Psoas muscle (tissue), 8 donors: Measurements from ENCODE around the gene PSMD1. TPM values are rescaled to one million over a fixed set of nuclear protein-coding genes. Genes with fewer than 3 reads are reported as not detected.
"Not testable (repeated sequence)": the region's sequence is repeated elsewhere in the genome, so short reads cannot be mapped to it uniquely, and the experiment has no call there.

Experiments
- ATAC-seq, 4 donors: fragments of 200-7000 bp; cut with Tn5 transposase; one replicate each; pipeline ENCODE4 v1.9.1; 2020; ENCODE audit warnings: moderate library complexity in 3 of 4, mild to moderate bottlenecking in 2 of 4
- DNase-seq, 2 donors: peaks; one replicate each; pipeline ENCODE4 v3.0.0-alpha.2; 2020
- H3K27ac ChIP-seq: fragments of 200-600 bp; one replicate; pipeline ENCODE4 v1.8.0; 2022
- H3K27me3 ChIP-seq, 3 donors: fragments of 200-600 bp in 1 of 3; one replicate each; pipeline versions ENCODE4 v1.6.1 to v1.8.0; 2013 to 2022; ENCODE audit warnings: low read length in 2 of 3, mild to moderate bottlenecking in 2 of 3, moderate library complexity in 1 of 3; ENCODE audit not compliant: insufficient read depth in 3 of 3
- H3K36me3 ChIP-seq, 2 donors: fragments of 200-600 bp in 1 of 2; one replicate each; pipeline versions ENCODE4 v1.6.1 to v1.8.0; 2013 to 2022; ENCODE audit warnings: low read depth in 1 of 2, mild to moderate bottlenecking in 1 of 2, moderate library complexity in 1 of 2; ENCODE audit not compliant: insufficient read depth in 1 of 2
- H3K4me1 ChIP-seq: fragments of 200-600 bp; one replicate; pipeline ENCODE4 v1.8.0; 2022
- H3K4me3 ChIP-seq: fragments of 200-600 bp; one replicate; pipeline ENCODE4 v1.8.0; 2022; ENCODE audit warnings: mild to moderate bottlenecking
- H3K9me3 ChIP-seq: fragments of 200-600 bp; one replicate; pipeline ENCODE4 v1.8.0; 2022
- CTCF ChIP-seq: fragments of 200-600 bp; IDR thresholded peaks from one replicate; pipeline ENCODE4 v1.8.0; 2022; ENCODE audit warnings: antibody characterized with exemption
- WGBS, 3 donors: extraction: QIAGEN DNeasy Blood & Tissue Kit; methylation state at CpG; one replicate each; pipeline versions ENCODE4 v1.1.6 to v1.1.7; 2013; 5-methylcytosine and 5-hydroxymethylcytosine counted together
- intact Hi-C, 2 donors: fragments of 100-400 bp; cut with DNase I; formaldehyde crosslinking; loops; one replicate each; pipeline versions ENCODE4 v1.11.0 to v1.14.2; 2022
- polyA plus RNA-seq, 3 donors: library from polyadenylated mRNA; stranded (reverse); fragments of 200-250 nt; gene quantifications; one replicate each; pipeline ENCODE4 v1.2.3, GENCODE V29; 2013
- total RNA-seq, 4 donors: library from RNA; stranded (reverse); fragmentation: NEBNext Ultra II Directional in 2 of 4; extraction: Animal tissue kit (Norgen Biotek cat#: 25700) in 2 of 4; gene quantifications; one replicate each; pipeline versions ENCODE4 v1.2.1 to v1.2.4, GENCODE V29; 2021 to 2023
- donor health status: healthy with polysubstance abuse.
- donor health status: DM: no; HTN: no; CAD: no; lungs with moderate emphysema.
- donor health status: Bipolar disorder and iron deficiency.
- donor health status: healthy.
- donor health status: DM: yes; HTN: yes; CAD: no.
- donor health status: DM: no; HTN: no; CAD: no.
- donor health status: DM: no; HTN: no; CAD: no.
- donor health status: DM: yes; HTN: yes; CAD: no.

PSMD1 gene
- total and polyA plus RNA-seq, 7 donors = 74.4 to 170 (median 152) TPM

GRCh38 chr2:231190531-231191197 is 134.0 kb downstream of the PSMD1 start:
- DNase-seq (peak; percentile 78 to 82), ATAC-seq (peak; percentile 59 to 78 (median 62))
- WGBS, 3 donors = 9 to 18% (median 9%) methylated on average over 34 to 42 of the region's 42 CpGs
- H3K4me1 ChIP-seq = peaks cover 30% of the 10 kb centered on the region
- H3K27me3 ChIP-seq = no peaks in the 10 kb centered on the region
- peak overlapping the region; percentile 85 for H3K27ac ChIP-seq
- intact Hi-C loops = loop anchor here in 1 of 2 donors (10.0 kb wide), 1 partner anchor 86 kb away; no protein-coding TSS in a partner anchor
- H3K9me3 ChIP-seq = no peaks in the 10 kb centered on the region
- H3K36me3 ChIP-seq = no peaks in the 10 kb centered on the region
- no peak for TF ChIP-seq CTCF
- peak overlapping the region; percentile 62 for H3K4me3 ChIP-seq

- intact Hi-C loops = loop anchor here (2.0 to 10.0 kb wide), 2 partner anchors 87 kb away; no protein-coding TSS in a partner anchor
- H3K4me1 ChIP-seq = peaks cover 27% of the 10 kb centered on the region
- H3K36me3 ChIP-seq = no peaks in the 10 kb centered on the region
- 63 to 68% (median 67%) methylated on average over 19 of the region's 19 CpGs for WGBS, 3 donors
- TF ChIP-seq CTCF = peak; percentile 43
- H3K27me3 ChIP-seq = no peaks in the 10 kb centered on the region
- peak overlapping the region; percentile 18 for H3K27ac ChIP-seq
- H3K4me3 ChIP-seq = no peak overlapping the region
- DNase-seq = peak; percentile 82 to 85
- peak in 2 of 4 donors; percentile 32 for ATAC-seq
- no peaks in the 10 kb centered on the region for H3K9me3 ChIP-seq
These were observed 135.5 kb downstream of the PSMD1 start for GRCh38 chr2:231191896-231192872.

GRCh38 chr2:231193216-231193615 is 136.5 kb downstream of the PSMD1 start:
- 89 to 93% (median 91%) methylated on average over 3 of the region's 3 CpGs for WGBS, 3 donors
- no peaks in the 10 kb centered on the region for H3K27me3 ChIP-seq
- ATAC-seq (no peak), DNase-seq (no peak)
- intact Hi-C loops = loop anchor here (2.0 to 10.0 kb wide), 2 partner anchors 88 kb away; no protein-coding TSS in a partner anchor
- no peaks in the 10 kb centered on the region for H3K36me3 ChIP-seq
- H3K4me1 ChIP-seq = peaks cover 23% of the 10 kb centered on the region
- H3K27ac ChIP-seq = no peak overlapping the region
- no peaks in the 10 kb centered on the region for H3K9me3 ChIP-seq
- no peak for TF ChIP-seq CTCF
- no peak overlapping the region for H3K4me3 ChIP-seq

GRCh38 chr2:231196592-231196991 is 139.9 kb downstream of the PSMD1 start:
- TF ChIP-seq CTCF = no peak
- Histone ChIP-seq H3K27ac (no peak overlapping the region), H3K9me3 (no peaks in the 10 kb centered on the region), H3K4me1 (peaks cover 6% of the 10 kb centered on the region), H3K4me3 (no peak overlapping the region), H3K36me3 (no peaks in the 10 kb centered on the region), H3K27me3 (no peaks in the 10 kb centered on the region)
- WGBS, 3 donors = 87 to 92% (median 91%) methylated on average over 5 of the region's 5 CpGs
- intact Hi-C loops = loop anchor here in 1 of 2 donors (10.0 kb wide), 1 partner anchor 92 kb away; no protein-coding TSS in a partner anchor
- DNase-seq (no peak), ATAC-seq (no peak)

- 86 to 94% (median 90%) methylated on average over 7 of the region's 7 CpGs for WGBS, 3 donors
- not testable (repeated sequence) for H3K36me3 ChIP-seq, H3K9me3 ChIP-seq, H3K27ac ChIP-seq, H3K27me3 ChIP-seq, H3K4me1 ChIP-seq, ATAC-seq, DNase-seq, H3K4me3 ChIP-seq
- intact Hi-C loops = loop anchor here in 1 of 2 donors (10.0 kb wide), 1 partner anchor 92 kb away; no protein-coding TSS in a partner anchor
These were observed 140.5 kb downstream of the PSMD1 start for GRCh38 chr2:231197196-231197595.
